Cardiac fibroblast (primary cell): ENCODE results near the gene PTPRN2.
"Not testable (repeated sequence)": the region's sequence is repeated elsewhere in the genome, so short reads cannot be mapped to it uniquely, and the experiment has no call there.

Source experiments
- DNase-seq, 2 donors: peaks; one replicate each; pipeline versions ENCODE4 v3.0.0 to v3.0.0-alpha.2; 2010; ENCODE audit warnings: low read depth in 2 of 2
- H3K4me3 ChIP-seq, 2 donors: replicated peaks in 1 of 2; 1 replicate in 1 of 2; 2 replicates in 1 of 2; pipeline ENCODE4 v1.5.1; 2011; ENCODE audit warnings: low read depth in 2 of 2, low read length in 2 of 2, mild to moderate bottlenecking in 2 of 2, moderate library complexity in 1 of 2
- CTCF ChIP-seq: IDR thresholded peaks from one replicate; pipeline ENCODE4 v1.5.1; 2011; ENCODE audit warnings: low read depth, mild to moderate bottlenecking, low read length, inconsistent platforms

PTPRN2 gene

DNA sequence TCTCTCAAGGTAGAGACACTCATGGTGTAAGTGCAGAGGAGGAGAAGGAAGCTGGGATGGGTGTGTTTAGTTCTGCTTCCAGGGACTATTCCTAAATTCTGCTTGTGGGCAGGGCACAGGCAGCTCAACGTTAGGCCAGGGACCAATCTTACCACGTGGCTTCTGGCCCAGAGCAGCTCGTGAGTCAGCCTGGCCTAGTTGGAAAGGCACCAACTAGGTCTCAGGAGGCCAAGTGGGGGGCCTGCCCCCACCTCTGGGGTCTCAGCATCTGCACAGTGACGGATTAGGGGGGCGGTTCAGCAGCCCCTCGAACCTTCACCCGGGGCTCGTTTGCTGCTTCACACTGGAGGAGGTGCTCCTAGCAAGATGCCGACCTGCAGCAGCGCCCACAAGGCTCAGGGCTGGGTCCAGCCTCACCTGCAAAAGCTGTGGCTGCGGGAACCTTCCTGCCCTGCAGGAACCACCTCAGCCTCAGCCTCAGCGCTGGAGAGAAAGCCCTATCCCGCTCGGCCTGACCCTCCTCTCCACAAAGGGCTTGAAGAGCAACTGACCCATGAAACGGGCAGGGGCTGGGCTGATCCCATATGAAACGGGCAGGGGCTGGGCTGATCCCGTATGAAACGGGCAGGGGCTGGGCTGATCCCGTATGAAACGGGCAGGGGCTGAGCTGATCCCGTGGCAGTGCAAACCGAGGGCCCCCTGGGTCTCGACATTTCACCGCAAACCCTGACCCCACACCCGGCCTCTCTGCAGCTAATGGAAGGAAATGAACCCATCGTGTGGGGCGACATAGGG lies 803.4 kb downstream of the PTPRN2 start:
- no peak overlapping the region for H3K4me3 ChIP-seq
- DNase-seq: no peak
- TF ChIP-seq CTCF: no peak

- no peak for DNase-seq
- no peak overlapping the region for H3K4me3 ChIP-seq
- no peak for TF ChIP-seq CTCF
Measured at GRCh38 chr7:157782041-157782440, 805.6 kb downstream of the PTPRN2 start.

DNA sequence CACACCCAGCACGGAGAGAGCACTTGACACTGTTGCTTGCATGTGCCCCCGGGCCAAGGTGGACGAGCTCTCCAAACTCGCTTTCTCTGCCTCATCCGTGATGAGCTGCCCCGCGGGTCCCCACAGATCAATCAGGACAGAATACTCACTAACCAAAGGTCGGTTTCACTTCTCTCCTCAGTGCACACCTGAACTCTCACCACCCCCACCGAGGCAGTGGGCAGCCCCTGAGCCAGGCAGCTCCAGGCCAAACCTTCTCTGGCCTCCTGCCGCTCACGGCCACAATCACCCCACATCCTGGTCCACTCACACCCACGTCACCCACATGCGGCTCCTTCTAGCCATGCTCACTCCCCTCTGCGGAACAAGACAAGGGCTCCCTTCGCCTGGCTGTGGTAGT lies 806.9 kb downstream of the PTPRN2 start:
- no peak for DNase-seq
- TF ChIP-seq CTCF: no peak
- no peak overlapping the region for H3K4me3 ChIP-seq

- H3K4me3 ChIP-seq: no peak overlapping the region
- no peak for TF ChIP-seq CTCF
- DNase-seq: no peak
Measured at GRCh38 chr7:157780312-157780711, 807.3 kb downstream of the PTPRN2 start.

DNA sequence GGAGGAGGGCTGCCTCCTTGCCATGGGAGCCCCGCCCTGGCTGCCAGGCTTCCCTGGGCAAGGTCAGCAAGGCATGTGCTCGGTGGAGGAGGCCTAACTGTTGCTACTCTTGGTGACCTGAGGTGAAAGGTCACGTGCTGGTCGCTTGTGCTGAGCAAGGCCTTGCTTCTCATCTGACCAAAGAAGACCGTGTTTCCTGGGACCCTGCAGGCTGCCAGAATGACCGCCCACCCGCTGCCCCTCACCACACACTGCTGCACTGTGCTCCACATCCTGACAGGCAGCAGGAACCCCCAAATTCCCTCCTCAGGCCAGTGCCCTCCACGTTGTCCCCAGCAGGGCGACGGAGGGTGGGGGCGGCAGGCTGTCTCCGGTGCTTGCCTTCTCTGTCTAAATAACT lies 808.4 kb downstream of the PTPRN2 start:
- no peak for DNase-seq
- no peak overlapping the region for H3K4me3 ChIP-seq
- TF ChIP-seq CTCF: no peak

- not testable (repeated sequence) for H3K4me3 ChIP-seq, DNase-seq
Measured at GRCh38 chr7:157777194-157777762, 810.3 kb downstream of the PTPRN2 start.

DNA sequence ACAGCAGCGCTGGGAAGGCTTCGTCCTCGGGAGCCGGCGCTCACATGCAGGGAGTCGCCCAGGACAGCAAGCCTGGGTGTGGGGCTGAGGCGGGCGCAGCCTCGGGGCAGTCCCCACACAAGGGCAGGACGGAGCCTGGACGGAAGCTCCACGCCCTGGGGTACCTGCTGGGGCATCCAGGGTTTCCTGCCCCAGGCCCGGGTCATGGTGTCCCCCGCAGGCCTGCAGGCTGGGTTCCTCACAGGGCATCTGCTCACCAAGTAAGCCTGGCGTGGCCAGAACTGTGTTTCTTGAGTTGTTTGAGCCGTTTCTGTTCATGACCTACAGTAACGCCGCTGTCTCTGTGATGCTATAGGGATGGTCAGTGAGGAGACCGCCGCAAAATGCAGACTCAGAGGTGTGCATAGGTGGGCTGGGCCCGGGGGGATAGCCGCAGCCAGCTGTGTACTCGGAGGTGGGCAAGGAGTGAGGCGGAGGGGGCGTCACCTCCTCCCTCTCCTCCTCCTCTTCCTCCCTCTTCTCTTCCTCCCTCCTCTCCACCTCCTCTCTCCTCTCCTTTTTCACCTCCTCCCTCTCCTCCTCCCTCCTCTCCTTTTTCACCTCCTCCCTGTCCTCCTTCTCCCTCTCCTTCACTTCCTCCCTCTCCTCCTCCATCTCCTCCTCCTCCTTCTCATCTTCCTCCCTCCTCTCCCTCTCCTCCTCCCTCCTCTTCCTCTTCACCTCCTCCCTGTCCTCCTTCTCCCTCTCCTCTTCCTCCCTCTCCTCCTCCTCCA lies 811.9 kb downstream of the PTPRN2 start:
- H3K4me3 ChIP-seq: no peak overlapping the region
- no peak for DNase-seq
- TF ChIP-seq CTCF: no peak
